ENCODE data around the gene REEP1.

REEP1 gene

DNA sequence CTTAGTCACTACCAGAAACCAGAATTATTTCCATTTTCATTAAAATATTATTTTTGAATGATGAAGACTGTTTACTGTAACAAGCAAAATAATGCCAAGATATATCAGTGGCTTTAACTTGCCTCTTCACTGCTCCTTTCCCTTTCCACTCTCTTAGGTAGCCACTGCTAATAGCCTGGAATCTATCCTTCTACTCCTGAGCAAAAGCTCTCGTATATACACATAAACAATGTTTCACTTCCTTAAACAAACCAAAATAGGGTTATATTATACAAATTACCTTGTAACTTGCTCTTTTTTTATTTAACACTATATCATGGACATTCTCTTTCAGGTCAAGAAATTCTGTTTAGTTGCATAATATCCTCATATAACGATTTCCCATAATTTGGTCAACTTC lies 163.0 kb downstream of the REEP1 start:
- DNase-seq (ENCODE audit: low spot score) (no peak), ATAC-seq (ENCODE audit: low read depth) (no peak)
- Histone ChIP-seq H3K27ac (ENCODE audit: poor library complexity, severe bottlenecking) (no peak overlapping the region), H3K27me3 (ENCODE audit: insufficient read depth, poor library complexity, severe bottlenecking) (no peaks in the 10 kb centered on the region), H3K4me3 (ENCODE audit: severe bottlenecking) (no peak overlapping the region), H3K36me3 (ENCODE audit: low read depth) (peaks cover 87% of the 10 kb centered on the region), H3K4me1 (ENCODE audit: insufficient read depth, poor library complexity, severe bottlenecking) (no peaks in the 10 kb centered on the region), H3K9me3 (ENCODE audit: severe bottlenecking) (peaks cover 2% of the 10 kb centered on the region)
- TF ChIP-seq, protein P1, sequence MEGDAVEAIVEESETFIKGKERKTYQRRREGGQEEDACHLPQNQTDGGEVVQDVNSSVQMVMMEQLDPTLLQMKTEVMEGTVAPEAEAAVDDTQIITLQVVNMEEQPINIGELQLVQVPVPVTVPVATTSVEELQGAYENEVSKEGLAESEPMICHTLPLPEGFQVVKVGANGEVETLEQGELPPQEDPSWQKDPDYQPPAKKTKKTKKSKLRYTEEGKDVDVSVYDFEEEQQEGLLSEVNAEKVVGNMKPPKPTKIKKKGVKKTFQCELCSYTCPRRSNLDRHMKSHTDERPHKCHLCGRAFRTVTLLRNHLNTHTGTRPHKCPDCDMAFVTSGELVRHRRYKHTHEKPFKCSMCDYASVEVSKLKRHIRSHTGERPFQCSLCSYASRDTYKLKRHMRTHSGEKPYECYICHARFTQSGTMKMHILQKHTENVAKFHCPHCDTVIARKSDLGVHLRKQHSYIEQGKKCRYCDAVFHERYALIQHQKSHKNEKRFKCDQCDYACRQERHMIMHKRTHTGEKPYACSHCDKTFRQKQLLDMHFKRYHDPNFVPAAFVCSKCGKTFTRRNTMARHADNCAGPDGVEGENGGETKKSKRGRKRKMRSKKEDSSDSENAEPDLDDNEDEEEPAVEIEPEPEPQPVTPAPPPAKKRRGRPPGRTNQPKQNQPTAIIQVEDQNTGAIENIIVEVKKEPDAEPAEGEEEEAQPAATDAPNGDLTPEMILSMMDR (IDR thresholded peaks at IDR 0.05; ENCODE audit: poor library complexity, severe bottlenecking), result no peak

DNA sequence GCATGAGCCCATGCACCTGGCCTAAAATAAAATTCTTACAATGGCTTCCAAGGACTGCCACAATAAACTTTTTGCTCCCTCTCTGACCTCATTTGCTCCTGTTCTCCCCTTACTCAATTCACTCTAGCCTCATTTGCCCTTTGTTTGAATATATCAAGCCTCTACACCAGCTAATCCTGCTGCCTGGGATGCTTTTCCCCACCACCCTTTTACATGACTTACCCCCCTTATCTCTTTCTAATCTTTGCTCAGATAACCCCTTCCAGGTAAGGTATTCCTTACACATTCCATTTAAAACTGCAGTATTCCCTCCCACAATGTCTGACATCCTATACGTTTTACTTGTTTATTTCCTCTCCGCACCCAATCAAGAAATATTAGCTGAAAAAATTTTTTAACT lies 164.8 kb downstream of the REEP1 start:
- no peak for ATAC-seq (ENCODE audit: low read depth)
- H3K4me1 ChIP-seq (ENCODE audit: insufficient read depth, poor library complexity, severe bottlenecking), result no peaks in the 10 kb centered on the region
- TF ChIP-seq, protein P1 (IDR thresholded peaks at IDR 0.05; ENCODE audit: poor library complexity, severe bottlenecking), result no peak
- no peaks in the 10 kb centered on the region for H3K27me3 ChIP-seq (ENCODE audit: insufficient read depth, poor library complexity, severe bottlenecking)
- no peak overlapping the region for H3K4me3 ChIP-seq (ENCODE audit: severe bottlenecking)
- H3K9me3 ChIP-seq (ENCODE audit: severe bottlenecking), result peaks cover 2% of the 10 kb centered on the region
- no peak overlapping the region for H3K27ac ChIP-seq (ENCODE audit: poor library complexity, severe bottlenecking)
- no peak for DNase-seq (ENCODE audit: low spot score)
- peaks cover 89% of the 10 kb centered on the region for H3K36me3 ChIP-seq (ENCODE audit: low read depth)

DNA sequence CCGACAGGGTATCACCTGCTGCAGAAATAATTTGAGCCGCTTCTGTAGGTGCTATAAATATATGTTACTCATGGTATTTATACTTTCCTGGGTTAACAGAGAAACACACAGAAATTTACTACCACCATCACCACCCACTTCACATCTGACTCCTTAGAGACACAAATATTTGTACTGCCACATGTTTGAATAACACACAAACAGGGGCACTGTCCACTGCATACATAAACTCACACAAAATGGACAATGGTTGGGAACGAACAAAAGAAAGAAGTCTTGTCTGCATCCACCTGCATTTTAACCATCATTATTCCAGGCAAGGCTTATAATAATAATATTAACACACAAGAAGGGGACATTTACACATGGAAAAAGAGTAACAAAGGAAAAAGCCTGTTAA lies 166.1 kb downstream of the REEP1 start:
- no peak for DNase-seq (ENCODE audit: low spot score)
- H3K36me3 ChIP-seq (ENCODE audit: low read depth), result peaks cover 85% of the 10 kb centered on the region

DNA sequence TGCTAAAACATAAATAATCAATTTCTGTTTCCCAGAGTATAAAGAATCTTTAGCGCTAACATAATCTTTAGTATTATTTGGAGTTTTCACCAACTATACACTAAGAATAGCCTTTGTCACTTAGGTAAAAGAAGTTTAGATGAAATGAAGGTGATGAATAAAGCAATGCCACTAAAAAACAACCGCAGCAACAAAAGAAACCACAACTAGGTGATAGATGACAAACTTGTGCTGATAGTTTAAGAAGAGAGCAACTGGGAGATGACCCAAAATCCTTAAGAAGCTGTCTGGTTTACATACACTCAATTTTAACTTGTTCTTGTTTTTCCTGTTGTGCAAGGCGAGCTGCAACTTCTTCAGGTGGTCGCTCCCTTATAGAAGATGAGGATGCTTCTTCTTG lies 167.0 kb downstream of the REEP1 start:
- Histone ChIP-seq H3K36me3 (ENCODE audit: low read depth) (peaks cover 85% of the 10 kb centered on the region), H3K27me3 (ENCODE audit: insufficient read depth, poor library complexity, severe bottlenecking) (no peaks in the 10 kb centered on the region), H3K4me1 (ENCODE audit: insufficient read depth, poor library complexity, severe bottlenecking) (no peaks in the 10 kb centered on the region), H3K27ac (ENCODE audit: poor library complexity, severe bottlenecking) (no peak overlapping the region), H3K9me3 (ENCODE audit: severe bottlenecking) (peaks cover 2% of the 10 kb centered on the region), H3K4me3 (ENCODE audit: severe bottlenecking) (no peak overlapping the region)
- TF ChIP-seq, protein P1 (IDR thresholded peaks at IDR 0.05; ENCODE audit: poor library complexity, severe bottlenecking), result no peak
- DNase-seq (ENCODE audit: low spot score) (no peak), ATAC-seq (ENCODE audit: low read depth) (no peak)

More for the DNA sequence above, 166.1 kb downstream of the REEP1 start:
- ATAC-seq (ENCODE audit: low read depth), result no peak
- H3K9me3 ChIP-seq (ENCODE audit: severe bottlenecking), result peaks cover 2% of the 10 kb centered on the region
- no peaks in the 10 kb centered on the region for H3K4me1 ChIP-seq (ENCODE audit: insufficient read depth, poor library complexity, severe bottlenecking)
- no peak overlapping the region for H3K4me3 ChIP-seq (ENCODE audit: severe bottlenecking)
- H3K27me3 ChIP-seq (ENCODE audit: insufficient read depth, poor library complexity, severe bottlenecking), result no peaks in the 10 kb centered on the region
- H3K27ac ChIP-seq (ENCODE audit: poor library complexity, severe bottlenecking), result no peak overlapping the region
- TF ChIP-seq, protein P1 (IDR thresholded peaks at IDR 0.05; ENCODE audit: poor library complexity, severe bottlenecking), result no peak

Measured in RWPE2 (cell line).